GM21526 (cell line): ENCODE results near the gene ELOB.

Experiments
- ATAC-seq: cut with Tn5 transposase; IDR thresholded peaks from one replicate; pipeline ENCODE4 v1.9.1; 2021; ENCODE audit warnings: moderate library complexity; ENCODE audit not compliant: unreplicated experiment, low FRiP score

Gene ELOB

GRCh38 chr16:2777231-2777902 is at the start of gene ELOB:
Gene ELOB (minus strand): TSS chr16:2777280. CDS start chr16:2777239, 41 bp downstream.
- ATAC-seq: peak; percentile 50

GRCh38 chr16:2825906-2826305 is 48.8 kb upstream of the ELOB start:
- no peak for ATAC-seq

- no peak for ATAC-seq
These were observed 48.1 kb upstream of the ELOB start for GRCh38 chr16:2825049-2825742.

GRCh38 chr16:2824626-2825025 is 47.5 kb upstream of the ELOB start:
- no peak for ATAC-seq

- no peak for ATAC-seq
These were observed 45.4 kb upstream of the ELOB start for GRCh38 chr16:2822496-2822895.

GRCh38 chr16:2822158-2822495 is 45.0 kb upstream of the ELOB start:
- ATAC-seq: no peak

GRCh38 chr16:2821487-2822157 is 44.5 kb upstream of the ELOB start:
- ATAC-seq: no peak

GRCh38 chr16:2820836-2821486 is 43.9 kb upstream of the ELOB start:
- no peak for ATAC-seq

- no peak for ATAC-seq
These were observed 43.1 kb upstream of the ELOB start for GRCh38 chr16:2819939-2820835.

GRCh38 chr16:2819179-2819938 is 42.3 kb upstream of the ELOB start:
- no peak for ATAC-seq

GRCh38 chr16:2818272-2818876 is 41.3 kb upstream of the ELOB start:
- no peak for ATAC-seq

- no peak for ATAC-seq
These were observed 40.5 kb upstream of the ELOB start for GRCh38 chr16:2817340-2818271.

GRCh38 chr16:2816751-2817339 is 39.8 kb upstream of the ELOB start, which contains the start of gene PRSS21:
Gene PRSS21 (plus strand): TSS chr16:2817237. CDS start chr16:2817269, 32 bp downstream.
- ATAC-seq: no peak

- ATAC-seq: no peak
These were observed 38.3 kb upstream of the ELOB start for GRCh38 chr16:2815299-2815771.

- ATAC-seq: no peak
These were observed 37.6 kb upstream of the ELOB start for GRCh38 chr16:2814551-2815298.

GRCh38 chr16:2813771-2814221 is 36.7 kb upstream of the ELOB start:
- ATAC-seq: no peak
